Muscle of leg (tissue), 11 donors: Measurements from ENCODE around the gene ERCC1. TPM values are rescaled to one million over a fixed set of nuclear protein-coding genes. Genes with fewer than 3 reads are reported as not detected.
A peak's percentile ranks its signal among the peaks of the same experiment; 100 is the strongest.

Experiments
- DNase-seq: peaks from one replicate; pipeline ENCODE4 v3.0.0; 2013
- H3K27ac ChIP-seq: one replicate; pipeline ENCODE4 v1.5.1; 2013; ENCODE audit warnings: mild to moderate bottlenecking, low read length, control low read depth
- H3K27me3 ChIP-seq: one replicate; pipeline ENCODE4 v1.6.1; 2013; ENCODE audit warnings: low read length; ENCODE audit not compliant: control insufficient read depth, insufficient read depth
- H3K36me3 ChIP-seq: one replicate; pipeline ENCODE4 v1.6.1; 2013; ENCODE audit warnings: low read length; ENCODE audit not compliant: control insufficient read depth, insufficient read depth
- H3K4me1 ChIP-seq: one replicate; pipeline ENCODE4 v1.6.1; 2013; ENCODE audit warnings: low read length; ENCODE audit not compliant: control insufficient read depth, insufficient read depth
- H3K4me3 ChIP-seq: one replicate; pipeline ENCODE4 v1.5.1; 2013; ENCODE audit warnings: low read length, control low read depth
- H3K9me3 ChIP-seq: replicated peaks from 2 replicates; pipeline ENCODE4 v1.6.1; 2013; ENCODE audit warnings: low read depth, low read length; ENCODE audit not compliant: control insufficient read depth
- WGBS: methylation state at CpG from one replicate; pipeline ENCODE4 v1.1.5; 2013; ENCODE audit warnings: missing lambda C conversion rate; ENCODE audit not compliant: insufficient coverage; 5-methylcytosine and 5-hydroxymethylcytosine counted together
- polyA plus RNA-seq, 8 donors: library from polyadenylated mRNA; unstranded; fragments of 120-200 nt; gene quantifications; one replicate each; pipeline versions ENCODE4 v1.2.1 to v1.2.3, GENCODE V29; 2013; ENCODE audit warnings: inconsistent platforms in 1 of 8, low replicate concordance in 1 of 8; ENCODE audit not compliant: insufficient read length in 8 of 8, insufficient read depth in 1 of 8
- total RNA-seq: library from RNA; stranded (reverse); fragments of 120-200 nt; gene quantifications from one replicate; pipeline ENCODE4 v1.2.4, GENCODE V29; 2013

Gene ERCC1
- total and polyA plus RNA-seq, 9 donors = 81.8 to 110 (median 90.6) TPM

DNA sequence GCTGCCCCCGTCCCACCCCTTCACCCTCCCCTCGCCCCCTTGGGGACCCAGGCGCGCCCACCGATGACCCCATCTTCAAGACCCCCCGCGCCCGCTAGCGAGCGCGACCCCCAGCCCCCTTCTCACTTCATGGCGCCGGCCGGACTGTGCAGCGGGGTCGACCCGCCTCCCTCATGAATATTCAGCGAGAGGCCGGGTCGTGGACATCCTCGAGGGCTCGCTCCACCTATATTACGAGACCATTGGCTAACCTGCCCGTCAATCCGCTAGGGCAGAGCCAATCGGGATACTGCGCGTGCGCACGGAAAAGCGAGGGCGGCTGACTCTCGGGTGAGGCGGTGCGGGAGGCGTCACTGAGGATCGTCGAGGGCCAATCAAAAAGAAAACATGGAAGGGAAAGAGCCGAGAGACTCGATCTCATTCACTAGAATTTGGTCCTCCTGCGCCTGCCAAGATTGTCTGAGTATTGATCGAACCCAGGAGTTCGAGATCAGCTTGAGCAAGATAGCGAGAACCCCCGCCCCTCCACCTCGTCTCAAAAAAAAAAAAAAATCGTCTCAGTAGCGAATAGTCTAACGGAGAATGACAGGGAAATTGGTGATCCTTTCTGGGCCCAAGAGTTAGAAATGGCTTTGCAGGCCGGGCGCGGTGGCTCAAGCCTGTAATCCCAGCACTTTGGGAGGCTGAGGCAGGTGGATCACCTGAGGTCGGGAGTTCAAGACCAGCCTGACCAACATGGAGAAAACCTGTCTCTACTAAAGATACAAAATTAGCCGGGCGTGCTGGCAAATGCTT, 53.1 kb downstream of the ERCC1 start, which contains the start of gene ERCC2:
Gene ERCC2, minus strand, starts transcription at position 164 of the 795 bp plus-strand sequence. Its CDS starts 33 bp downstream, at position 131.
- Histone ChIP-seq H3K4me3 (peak within 1 kb of the TSS; percentile 88), H3K4me1 (peaks cover 10% of the 10 kb centered on the region), H3K27ac (peak within 1 kb of the TSS; percentile 91), H3K27me3 (no peaks in the 10 kb centered on the region), H3K9me3 (no peaks in the 10 kb centered on the region), H3K36me3 (peaks cover 9% of the 10 kb centered on the region)
- peak; percentile 100 for DNase-seq
- WGBS = 2% methylated on average over 39 of the region's 55 CpGs

DNA sequence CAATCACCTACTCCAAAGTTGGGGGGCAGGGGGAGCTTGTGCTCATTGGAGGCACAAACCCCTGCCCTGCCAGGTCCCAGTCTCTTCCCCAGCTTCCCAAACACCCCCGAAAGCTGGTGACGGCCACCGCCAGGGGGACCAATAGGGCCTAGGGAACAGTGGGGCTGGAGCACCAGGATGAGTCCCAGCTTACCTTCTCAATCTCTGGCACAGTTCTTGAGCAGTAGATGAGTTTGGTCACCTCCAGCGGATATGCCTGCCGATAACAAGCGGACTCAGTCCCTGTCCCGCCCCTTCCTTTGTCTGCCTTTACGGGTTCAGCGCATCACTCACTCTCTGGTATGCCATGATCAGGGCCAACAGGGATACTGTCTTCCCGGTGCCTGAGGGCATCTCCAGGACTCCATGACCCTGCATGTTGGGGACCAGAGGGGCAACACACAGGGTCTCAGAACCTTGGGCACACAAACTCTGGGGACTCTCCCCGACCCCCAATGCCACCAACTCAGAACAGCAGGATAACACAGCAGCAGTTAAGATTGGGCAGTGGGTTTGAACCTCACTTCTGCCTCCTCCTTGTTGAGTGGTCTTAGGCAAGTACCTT, 54.9 kb downstream of the ERCC1 start:
- Histone ChIP-seq H3K36me3 (peaks cover 19% of the 10 kb centered on the region), H3K9me3 (no peaks in the 10 kb centered on the region), H3K27me3 (no peaks in the 10 kb centered on the region), H3K4me1 (peaks cover 8% of the 10 kb centered on the region), H3K27ac (no peak overlapping the region), H3K4me3 (no peak overlapping the region)
- WGBS = 89% methylated on average over 11 of the region's 11 CpGs
- DNase-seq = no peak

DNA sequence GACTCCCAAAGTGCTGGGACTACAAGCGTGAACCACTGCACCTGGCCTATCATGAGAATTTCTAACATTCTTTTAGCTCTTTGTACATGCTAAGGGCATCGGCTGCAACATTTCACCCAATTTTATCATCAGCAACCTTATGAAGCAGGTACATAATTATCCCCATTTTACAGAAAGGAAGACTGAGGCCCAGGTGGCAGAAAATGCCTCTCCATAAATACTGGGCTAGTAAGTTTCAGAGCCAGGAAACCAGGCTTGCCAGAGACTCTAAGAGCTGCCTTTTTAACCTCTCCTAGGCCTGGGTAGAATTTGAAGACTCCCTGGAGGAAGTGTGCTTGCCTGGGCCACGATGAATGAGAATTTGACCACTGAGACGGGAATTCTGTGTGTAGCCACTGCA, 55.6 kb downstream of the ERCC1 start:
- Histone ChIP-seq H3K4me3 (no peak overlapping the region), H3K27me3 (no peaks in the 10 kb centered on the region), H3K27ac (no peak overlapping the region), H3K4me1 (peaks cover 8% of the 10 kb centered on the region), H3K36me3 (peaks cover 24% of the 10 kb centered on the region), H3K9me3 (no peaks in the 10 kb centered on the region)
- no peak for DNase-seq
- WGBS = 79% methylated on average over 4 of the region's 4 CpGs

DNA sequence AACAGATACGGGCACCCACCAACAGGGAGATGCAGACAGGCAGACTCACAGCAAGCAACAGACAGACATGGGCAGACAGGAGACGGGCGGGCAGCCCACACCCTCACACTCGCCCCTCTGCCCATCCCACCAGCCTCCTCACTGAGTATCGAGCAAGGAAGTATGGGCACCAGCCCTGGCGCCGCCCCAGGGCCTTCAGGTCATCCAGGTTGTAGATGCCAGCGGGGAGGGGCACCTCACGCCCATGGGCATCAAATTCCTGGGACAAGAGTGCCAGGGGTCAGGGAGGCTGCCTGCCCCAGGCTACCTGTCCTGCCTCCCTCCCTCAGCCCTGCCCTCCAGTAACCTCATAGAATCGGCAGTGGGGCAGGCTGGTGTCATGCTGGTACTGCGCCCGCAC, 59.0 kb downstream of the ERCC1 start:
- no peak overlapping the region for H3K4me3 ChIP-seq
- H3K9me3 ChIP-seq = no peaks in the 10 kb centered on the region
- peaks cover 2% of the 10 kb centered on the region for H3K4me1 ChIP-seq
- H3K36me3 ChIP-seq = peaks cover 43% of the 10 kb centered on the region
- H3K27me3 ChIP-seq = no peaks in the 10 kb centered on the region
- no peak for DNase-seq
- H3K27ac ChIP-seq = no peak overlapping the region
- 93% methylated on average over 8 of the region's 12 CpGs for WGBS

DNA sequence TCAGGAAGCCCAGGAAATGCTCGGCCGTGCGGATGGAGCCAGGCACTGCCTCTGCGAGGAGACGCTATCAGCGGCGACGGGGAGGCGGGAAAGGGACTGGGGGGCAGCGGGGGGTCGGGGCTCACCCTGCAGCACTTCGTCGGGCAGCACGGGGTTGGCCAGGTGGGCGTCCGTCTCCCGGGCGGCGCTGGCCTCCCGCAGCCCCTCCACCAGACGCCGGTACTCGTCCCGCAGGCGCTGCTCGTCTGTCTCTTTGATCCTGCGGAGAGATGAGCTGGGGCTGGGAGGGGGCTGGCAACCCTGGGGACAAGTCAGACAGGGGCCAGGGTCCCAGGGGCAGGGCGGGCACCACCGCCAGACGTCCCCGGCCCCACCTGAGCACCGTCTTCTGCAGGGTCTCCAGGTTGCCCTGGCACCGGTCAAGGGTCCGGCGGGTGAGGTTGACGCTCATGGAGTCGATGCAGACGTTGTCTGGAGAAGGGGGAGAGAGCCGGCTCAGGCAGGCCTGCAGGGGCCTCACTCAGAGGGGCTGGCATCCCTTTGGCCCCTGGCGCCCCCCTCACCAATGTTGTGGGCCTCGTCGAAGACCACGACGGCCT, 59.8 kb downstream of the ERCC1 start:
- Histone ChIP-seq H3K4me3 (no peak overlapping the region), H3K27me3 (no peaks in the 10 kb centered on the region), H3K36me3 (peaks cover 48% of the 10 kb centered on the region), H3K9me3 (no peaks in the 10 kb centered on the region), H3K4me1 (peaks cover 1% of the 10 kb centered on the region), H3K27ac (no peak overlapping the region)
- no peak for DNase-seq
- whole genome bisulfite sequencing = 92% methylated on average over 29 of the region's 44 CpGs

DNA sequence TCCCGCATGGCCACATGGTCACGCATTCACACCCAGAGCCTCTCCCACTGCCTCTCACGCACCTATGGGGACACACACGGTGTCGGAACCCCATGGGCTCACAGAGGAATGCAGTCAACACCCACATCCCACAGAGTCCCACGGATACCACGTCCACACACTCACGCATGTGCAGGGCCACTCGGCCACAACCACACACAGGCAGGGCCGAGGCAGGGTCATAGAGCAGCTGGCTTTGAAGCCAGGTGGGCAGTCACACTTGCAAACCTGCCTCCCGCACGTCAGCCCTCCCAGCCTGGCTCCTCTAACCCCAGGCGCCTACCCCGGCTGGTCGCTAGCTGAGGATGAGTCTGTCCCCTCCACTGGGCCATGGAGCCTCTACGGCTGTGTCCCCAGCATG, 61.4 kb downstream of the ERCC1 start:
- Histone ChIP-seq H3K27ac (no peak overlapping the region), H3K9me3 (no peaks in the 10 kb centered on the region), H3K4me3 (no peak overlapping the region), H3K27me3 (no peaks in the 10 kb centered on the region), H3K36me3 (peaks cover 55% of the 10 kb centered on the region), H3K4me1 (no peaks in the 10 kb centered on the region)
- no peak for DNase-seq
- 91% methylated on average over 14 of the region's 16 CpGs for WGBS

DNA sequence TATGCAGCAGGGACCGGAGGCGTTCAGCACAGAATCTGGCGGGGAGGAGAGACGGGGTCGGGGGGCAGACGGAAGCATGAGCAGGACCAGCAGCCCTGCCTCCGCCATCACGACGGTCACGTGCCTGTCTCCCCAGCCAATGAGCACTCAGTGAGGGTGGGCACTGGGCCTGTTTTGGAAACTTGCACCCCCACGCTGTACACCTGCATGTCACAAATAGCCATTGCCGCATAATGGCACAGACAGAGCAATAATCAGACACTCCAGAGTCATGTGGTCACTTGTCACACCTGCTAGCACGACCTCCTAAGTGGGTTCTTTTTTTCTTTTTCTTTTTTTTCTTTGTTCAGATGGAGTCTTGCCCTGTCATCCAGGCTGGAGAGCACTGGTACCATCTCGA, 62.1 kb downstream of the ERCC1 start:
- 85% methylated on average over 13 of the region's 14 CpGs for WGBS

DNA sequence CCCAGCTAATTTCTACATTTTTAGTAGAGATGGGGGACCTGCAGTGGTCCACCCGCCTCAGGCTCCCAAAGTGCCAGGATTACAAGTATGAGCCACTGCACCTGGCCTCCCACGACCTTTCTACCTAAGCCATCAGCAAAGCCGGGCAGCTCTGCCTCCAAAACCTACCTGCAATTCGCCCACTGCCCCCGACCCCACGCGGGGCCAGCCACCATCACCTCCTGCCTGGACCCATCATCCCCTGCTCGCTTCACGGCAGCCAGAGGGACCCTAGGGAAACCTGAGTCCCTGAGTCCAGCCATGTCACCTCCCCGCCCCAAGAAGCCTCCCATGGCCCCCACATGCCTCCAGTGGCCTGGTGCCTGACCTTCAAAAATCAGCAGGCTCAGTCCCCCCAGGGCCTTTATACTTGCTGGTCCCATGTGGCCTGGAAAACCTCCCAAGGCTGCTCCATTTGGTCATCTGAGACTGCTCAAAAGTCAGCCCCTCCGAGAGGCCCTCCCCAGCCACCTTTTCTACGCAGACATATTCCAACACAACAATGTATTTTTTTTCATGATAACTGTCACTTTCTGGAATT, 65.4 kb downstream of the ERCC1 start:
- Histone ChIP-seq H3K4me1 (no peaks in the 10 kb centered on the region), H3K36me3 (peaks cover 66% of the 10 kb centered on the region), H3K27me3 (no peaks in the 10 kb centered on the region), H3K27ac (no peak overlapping the region), H3K4me3 (no peak overlapping the region), H3K9me3 (no peaks in the 10 kb centered on the region)
- 90% methylated on average over 10 of the region's 12 CpGs for WGBS
- no peak for DNase-seq

More for the DNA sequence above, 62.1 kb downstream of the ERCC1 start:
- Histone ChIP-seq H3K27ac (no peak overlapping the region), H3K9me3 (no peaks in the 10 kb centered on the region), H3K36me3 (peaks cover 59% of the 10 kb centered on the region), H3K27me3 (no peaks in the 10 kb centered on the region), H3K4me1 (no peaks in the 10 kb centered on the region), H3K4me3 (no peak overlapping the region)
- no peak for DNase-seq

DNA sequence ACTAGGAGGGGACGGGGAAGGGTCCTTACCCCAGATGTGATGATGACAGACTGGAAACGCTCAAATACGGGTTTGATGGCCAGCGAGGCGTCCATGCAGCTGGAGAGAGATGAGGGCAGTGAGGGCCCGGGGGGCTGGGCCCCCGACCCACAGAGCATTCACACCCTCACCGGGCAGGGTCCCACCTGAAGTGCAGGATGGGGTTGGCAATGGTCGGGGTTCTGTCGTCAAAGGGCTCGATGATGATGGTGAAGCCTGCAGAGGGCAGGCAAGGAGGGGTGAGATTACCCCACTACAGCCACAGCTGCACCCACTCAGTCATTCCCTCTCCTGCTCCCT, 66.3 kb downstream of the ERCC1 start:
- peaks cover 66% of the 10 kb centered on the region for H3K36me3 ChIP-seq
- H3K27me3 ChIP-seq = no peaks in the 10 kb centered on the region
- H3K4me3 ChIP-seq = no peak overlapping the region
- WGBS = 89% methylated on average over 6 of the region's 11 CpGs
- H3K9me3 ChIP-seq = no peaks in the 10 kb centered on the region
- H3K27ac ChIP-seq = no peak overlapping the region
- DNase-seq = no peak
- no peaks in the 10 kb centered on the region for H3K4me1 ChIP-seq
